Measurements from ENCODE around the gene CD200. TPM values are rescaled to one million over a fixed set of nuclear protein-coding genes. Genes with fewer than 3 reads are reported as not detected.

Gene CD200
- polyA plus RNA-seq, 2 of the 4 experiments (the other 2 are of a cell fraction): not detected

DNA sequence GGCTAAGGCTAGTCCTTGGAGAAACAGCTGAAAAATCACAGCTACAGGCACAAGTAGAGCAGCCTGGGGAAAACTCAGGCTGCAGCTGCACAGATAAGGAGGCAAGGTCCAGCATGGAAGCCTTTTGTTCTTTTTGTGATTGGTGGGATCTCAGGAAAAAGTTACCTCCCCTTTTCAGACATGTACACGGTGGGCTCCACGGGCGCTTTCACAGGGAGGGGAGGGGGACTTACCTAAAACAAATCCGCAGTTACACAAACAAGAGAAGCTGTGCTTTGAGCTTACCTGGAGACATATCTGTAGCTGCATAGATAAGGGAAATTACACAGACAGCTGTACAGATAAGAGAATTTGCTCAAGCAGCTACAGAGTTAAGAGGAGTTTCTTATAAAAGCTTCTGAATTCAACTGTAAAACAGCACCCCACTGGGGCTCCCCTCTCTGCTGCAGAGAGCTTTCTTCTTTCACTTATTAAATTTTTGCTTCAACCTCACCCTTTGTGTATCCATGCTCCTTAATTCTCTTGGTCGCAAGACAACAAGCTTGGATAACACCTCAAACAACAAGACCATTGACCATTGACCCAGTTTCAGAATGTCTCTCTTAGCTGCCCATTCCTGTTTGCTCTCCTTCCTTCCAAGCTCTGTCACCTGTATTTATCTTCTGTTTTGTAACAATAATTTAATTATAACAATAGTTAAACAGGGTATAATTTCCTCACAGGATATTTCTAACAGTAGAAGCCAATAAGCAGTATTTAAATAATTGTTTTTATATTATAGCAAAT, 10.9 kb upstream of the CD200 start:
- FAIRE-seq: no peak
- no peak overlapping the region for H3K4me3 ChIP-seq
- CTCF ChIA-PET: interaction anchor here (1.0 to 1.5 kb wide), 2 partner anchors 12 to 29 kb away, joined by 3 to 4 read pairs; no protein-coding TSS in a partner anchor
- H3K27ac ChIP-seq: no peak overlapping the region
- 37% methylated on average over 5 of the region's 5 CpGs for WGBS (ENCODE audit: missing lambda C conversion rate)
- H3K4me1 ChIP-seq: no peaks in the 10 kb centered on the region
- POLR2A ChIA-PET: no interaction called here
- no peak for DNase-seq (ENCODE audit: low read depth in 1 of 2, low spot score in 1 of 2)
- H3K4me2 ChIP-seq: no peak overlapping the region
- ATAC-seq: no peak
- TF ChIP-seq, protein P1, sequence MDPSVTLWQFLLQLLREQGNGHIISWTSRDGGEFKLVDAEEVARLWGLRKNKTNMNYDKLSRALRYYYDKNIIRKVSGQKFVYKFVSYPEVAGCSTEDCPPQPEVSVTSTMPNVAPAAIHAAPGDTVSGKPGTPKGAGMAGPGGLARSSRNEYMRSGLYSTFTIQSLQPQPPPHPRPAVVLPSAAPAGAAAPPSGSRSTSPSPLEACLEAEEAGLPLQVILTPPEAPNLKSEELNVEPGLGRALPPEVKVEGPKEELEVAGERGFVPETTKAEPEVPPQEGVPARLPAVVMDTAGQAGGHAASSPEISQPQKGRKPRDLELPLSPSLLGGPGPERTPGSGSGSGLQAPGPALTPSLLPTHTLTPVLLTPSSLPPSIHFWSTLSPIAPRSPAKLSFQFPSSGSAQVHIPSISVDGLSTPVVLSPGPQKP (IDR thresholded peaks at IDR 0.05; ENCODE audit: low read depth, low read length): no peak
- TF ChIP-seq MYC (IDR thresholded peaks at IDR 0.05; ENCODE audit: borderline replicate concordance, low read length): no peak
- TF ChIP-seq ZSCAN20 (CRISPR knock-in tag; IDR thresholded peaks at IDR 0.05): no peak
- TF ChIP-seq BHLHE40 (IDR thresholded peaks at IDR 0.05; ENCODE audit: low read depth, low read length): no peak
- no peak for TF ChIP-seq CEBPB (IDR thresholded peaks at IDR 0.05)
- H3K9me3 ChIP-seq: no peaks in the 10 kb centered on the region

DNA sequence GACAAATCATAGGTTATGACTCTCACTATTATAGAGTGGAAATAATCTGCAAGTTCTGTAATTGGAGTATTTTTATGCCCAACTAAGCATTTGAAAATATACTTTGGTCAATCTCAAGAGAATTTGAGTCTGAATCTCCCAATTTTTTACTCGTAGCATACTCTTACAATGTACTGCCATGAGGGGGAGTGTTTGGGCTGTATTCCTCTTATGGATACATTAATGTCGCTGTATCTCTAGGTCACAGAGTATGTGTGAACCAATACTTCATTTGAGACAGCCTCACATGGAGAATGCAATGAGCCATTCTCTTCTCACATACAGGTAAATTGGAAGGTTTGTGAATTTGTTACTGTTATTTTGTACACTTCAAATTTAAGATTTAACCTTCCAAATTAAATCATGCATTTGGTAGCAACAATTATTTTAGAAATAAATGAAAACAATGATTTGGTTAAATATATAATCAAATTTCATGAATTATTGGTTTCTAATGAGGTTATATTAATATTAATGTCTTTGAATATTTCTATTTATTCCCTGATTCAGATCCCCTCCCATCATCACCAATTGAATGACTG, 5.5 kb upstream of the CD200 start:
- no peak overlapping the region for H3K4me2 ChIP-seq
- no peaks in the 10 kb centered on the region for H3K4me1 ChIP-seq
- POLR2A ChIA-PET: no interaction called here
- H3K9me3 ChIP-seq: no peaks in the 10 kb centered on the region
- WGBS (ENCODE audit: missing lambda C conversion rate): 2% methylated on average over 2 of the region's 2 CpGs
- FAIRE-seq: peak; percentile 91
- H3K4me3 ChIP-seq: no peak overlapping the region
- TF ChIP-seq ZNF302 (CRISPR knock-in tag; IDR thresholded peaks at IDR 0.05) (no peak), REST (IDR thresholded peaks at IDR 0.05) (no peak), ZFP36 (IDR thresholded peaks at IDR 0.05; ENCODE audit: borderline replicate concordance, partially characterized antibody) (no peak), PHF8 (IDR thresholded peaks at IDR 0.05; ENCODE audit: borderline replicate concordance, low read depth) (no peak), EHF (CRISPR knock-in tag; IDR thresholded peaks at IDR 0.05) (no peak), CEBPB (IDR thresholded peaks at IDR 0.05) (no peak), SREBF2 (IDR thresholded peaks at IDR 0.05) (no peak), HEYL (CRISPR knock-in tag; IDR thresholded peaks at IDR 0.05) (no peak), NR3C1 (IDR thresholded peaks at IDR 0.05) (no peak), ZC3H11A (IDR thresholded peaks at IDR 0.05) (no peak), SMC3 (IDR thresholded peaks at IDR 0.05) (peak; percentile 65), POLR2AphosphoS2 (conservative IDR thresholded peaks at IDR 0.05; ENCODE audit: low read length) (no peak), CHD2 (IDR thresholded peaks at IDR 0.05; ENCODE audit: low read length, partially characterized antibody) (no peak), HOXB5 (CRISPR knock-in tag; IDR thresholded peaks at IDR 0.05) (no peak), HOXA7 (CRISPR knock-in tag; IDR thresholded peaks at IDR 0.05) (no peak), RAD21 (conservative IDR thresholded peaks at IDR 0.05 in 1 of 2, IDR thresholded peaks at IDR 0.05 in 1 of 2) (peak; percentile 73 to 79), KDM1A (IDR thresholded peaks at IDR 0.05; ENCODE audit: low read depth) (no peak), FOXS1 (CRISPR knock-in tag; IDR thresholded peaks at IDR 0.05) (no peak)
- TF ChIP-seq, protein P2, sequence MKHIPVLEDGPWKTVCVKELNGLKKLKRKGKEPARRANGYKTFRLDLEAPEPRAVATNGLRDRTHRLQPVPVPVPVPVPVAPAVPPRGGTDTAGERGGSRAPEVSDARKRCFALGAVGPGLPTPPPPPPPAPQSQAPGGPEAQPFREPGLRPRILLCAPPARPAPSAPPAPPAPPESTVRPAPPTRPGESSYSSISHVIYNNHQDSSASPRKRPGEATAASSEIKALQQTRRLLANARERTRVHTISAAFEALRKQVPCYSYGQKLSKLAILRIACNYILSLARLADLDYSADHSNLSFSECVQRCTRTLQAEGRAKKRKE (CRISPR knock-in tag; IDR thresholded peaks at IDR 0.05; ENCODE audit: low read depth): no peak
- TF ChIP-seq, protein P1 (IDR thresholded peaks at IDR 0.05; ENCODE audit: low read depth, low read length): no peak
- TF ChIP-seq, protein P3, sequence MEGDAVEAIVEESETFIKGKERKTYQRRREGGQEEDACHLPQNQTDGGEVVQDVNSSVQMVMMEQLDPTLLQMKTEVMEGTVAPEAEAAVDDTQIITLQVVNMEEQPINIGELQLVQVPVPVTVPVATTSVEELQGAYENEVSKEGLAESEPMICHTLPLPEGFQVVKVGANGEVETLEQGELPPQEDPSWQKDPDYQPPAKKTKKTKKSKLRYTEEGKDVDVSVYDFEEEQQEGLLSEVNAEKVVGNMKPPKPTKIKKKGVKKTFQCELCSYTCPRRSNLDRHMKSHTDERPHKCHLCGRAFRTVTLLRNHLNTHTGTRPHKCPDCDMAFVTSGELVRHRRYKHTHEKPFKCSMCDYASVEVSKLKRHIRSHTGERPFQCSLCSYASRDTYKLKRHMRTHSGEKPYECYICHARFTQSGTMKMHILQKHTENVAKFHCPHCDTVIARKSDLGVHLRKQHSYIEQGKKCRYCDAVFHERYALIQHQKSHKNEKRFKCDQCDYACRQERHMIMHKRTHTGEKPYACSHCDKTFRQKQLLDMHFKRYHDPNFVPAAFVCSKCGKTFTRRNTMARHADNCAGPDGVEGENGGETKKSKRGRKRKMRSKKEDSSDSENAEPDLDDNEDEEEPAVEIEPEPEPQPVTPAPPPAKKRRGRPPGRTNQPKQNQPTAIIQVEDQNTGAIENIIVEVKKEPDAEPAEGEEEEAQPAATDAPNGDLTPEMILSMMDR (IDR thresholded peaks at IDR 0.05): peak; percentile 70
- CTCF ChIA-PET: interaction anchor here (0.6 kb wide), 1 partner anchor 99 kb away, joined by 3 read pairs; no protein-coding TSS in a partner anchor
- H3K27ac ChIP-seq: no peak overlapping the region
- DNase-seq (ENCODE audit: low read depth in 1 of 2, low spot score in 1 of 2): peak; percentile 11 to 56
- ATAC-seq: peak; percentile 95 to 96

Data from A549 (cell line).